Choroid plexus epithelial cell (primary cell): Measurements from ENCODE around the gene CYTH1.
"Not testable (repeated sequence)": the region's sequence is repeated elsewhere in the genome, so short reads cannot be mapped to it uniquely, and the experiment has no call there.

Source experiments
- DNase-seq: peaks from one replicate; pipeline ENCODE4 v3.0.0-alpha.2; 2010; ENCODE audit warnings: low read depth
- H3K4me3 ChIP-seq: 2 replicates; pipeline ENCODE4 v1.5.1; 2011; ENCODE audit warnings: low read depth, mild to moderate bottlenecking, control low read depth, low read length, moderate library complexity
- CTCF ChIP-seq: conservative IDR thresholded peaks from 2 replicates; pipeline ENCODE4 v1.5.1; 2011; ENCODE audit warnings: low read depth, mild to moderate bottlenecking, control low read depth, inconsistent platforms, low read length, moderate library complexity

The CYTH1 gene

GRCh38 chr17:78783711-78784324, 1.7 kb upstream of the CYTH1 start:
- DNase-seq, result no peak
- no peak overlapping the region for H3K4me3 ChIP-seq
- TF ChIP-seq CTCF, result no peak

GRCh38 chr17:78781104-78781892, 775 bp downstream of the CYTH1 start:
- peak; percentile 23 for DNase-seq
- peak overlapping the region; percentile 83 for H3K4me3 ChIP-seq
- TF ChIP-seq CTCF, result no peak

GRCh38 chr17:78780335-78780734, 1.7 kb downstream of the CYTH1 start:
- DNase-seq, result no peak
- no peak for TF ChIP-seq CTCF
- no peak overlapping the region for H3K4me3 ChIP-seq

GRCh38 chr17:78779850-78780249, 2.2 kb downstream of the CYTH1 start:
- DNase-seq, result no peak
- no peak for TF ChIP-seq CTCF
- no peak overlapping the region for H3K4me3 ChIP-seq

- DNase-seq, H3K4me3 ChIP-seq: not testable (repeated sequence)
These were observed 2.8 kb downstream of the CYTH1 start for GRCh38 chr17:78779286-78779651.

- no peak for TF ChIP-seq CTCF
- no peak overlapping the region for H3K4me3 ChIP-seq
- no peak for DNase-seq
These were observed 4.2 kb downstream of the CYTH1 start for GRCh38 chr17:78777881-78778280.

GRCh38 chr17:78774956-78775571, 7.0 kb downstream of the CYTH1 start:
- no peak for DNase-seq
- H3K4me3 ChIP-seq, result no peak overlapping the region
- no peak for TF ChIP-seq CTCF
